ENCODE results near the gene USP48.

DNA sequence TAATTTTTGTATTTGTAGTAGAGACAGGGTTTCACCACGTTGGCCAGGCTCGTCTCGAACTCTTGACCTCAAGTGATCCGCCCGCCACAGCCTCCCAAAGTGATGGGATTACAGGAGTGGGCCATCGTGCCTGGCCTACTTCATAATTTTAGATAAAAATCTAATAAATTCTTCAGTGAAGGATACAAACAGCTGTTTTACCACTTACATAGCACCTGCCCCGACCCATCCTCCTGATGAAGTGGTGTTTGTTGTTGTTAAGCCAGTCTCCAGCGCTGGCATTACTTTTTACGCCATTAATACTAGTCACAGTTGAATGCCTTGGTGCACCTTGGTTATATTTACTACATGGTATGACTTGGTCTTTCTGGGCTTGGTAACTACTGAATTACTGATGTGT is 101.5 kb downstream of the USP48 start:
- TF ChIP-seq POLR2A (IDR thresholded peaks at IDR 0.05) (no peak), POLR2AphosphoS5 (IDR thresholded peaks at IDR 0.05) (no peak), EP300 (IDR thresholded peaks at IDR 0.05) (no peak)
- TF ChIP-seq, protein P1, sequence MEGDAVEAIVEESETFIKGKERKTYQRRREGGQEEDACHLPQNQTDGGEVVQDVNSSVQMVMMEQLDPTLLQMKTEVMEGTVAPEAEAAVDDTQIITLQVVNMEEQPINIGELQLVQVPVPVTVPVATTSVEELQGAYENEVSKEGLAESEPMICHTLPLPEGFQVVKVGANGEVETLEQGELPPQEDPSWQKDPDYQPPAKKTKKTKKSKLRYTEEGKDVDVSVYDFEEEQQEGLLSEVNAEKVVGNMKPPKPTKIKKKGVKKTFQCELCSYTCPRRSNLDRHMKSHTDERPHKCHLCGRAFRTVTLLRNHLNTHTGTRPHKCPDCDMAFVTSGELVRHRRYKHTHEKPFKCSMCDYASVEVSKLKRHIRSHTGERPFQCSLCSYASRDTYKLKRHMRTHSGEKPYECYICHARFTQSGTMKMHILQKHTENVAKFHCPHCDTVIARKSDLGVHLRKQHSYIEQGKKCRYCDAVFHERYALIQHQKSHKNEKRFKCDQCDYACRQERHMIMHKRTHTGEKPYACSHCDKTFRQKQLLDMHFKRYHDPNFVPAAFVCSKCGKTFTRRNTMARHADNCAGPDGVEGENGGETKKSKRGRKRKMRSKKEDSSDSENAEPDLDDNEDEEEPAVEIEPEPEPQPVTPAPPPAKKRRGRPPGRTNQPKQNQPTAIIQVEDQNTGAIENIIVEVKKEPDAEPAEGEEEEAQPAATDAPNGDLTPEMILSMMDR (IDR thresholded peaks at IDR 0.05): no peak
